Transverse colon (tissue), 4 donors: ENCODE data around the gene SFR1. TPM values are rescaled to one million over a fixed set of nuclear protein-coding genes. Genes with fewer than 3 reads are reported as not detected.

Experiments
- DNase-seq: peaks from one replicate; pipeline ENCODE4 v3.0.0-alpha.2; 2019
- H3K27ac ChIP-seq, 4 donors: fragments of 200-600 bp; sonication (generic); 2 replicates each; pipeline ENCODE4 v1.5.1; 2016 to 2018; ENCODE audit warnings: inconsistent platforms in 4 of 4
- H3K27me3 ChIP-seq: fragments of 200-600 bp; sonication (generic); 2 replicates; pipeline ENCODE4 v1.5.1; 2017; ENCODE audit warnings: inconsistent platforms
- H3K36me3 ChIP-seq, 4 donors: fragments of 200-600 bp; sonication (generic); 2 replicates each; pipeline ENCODE4 v1.5.1; 2017 to 2019; ENCODE audit warnings: inconsistent platforms in 4 of 4
- H3K4me1 ChIP-seq, 4 donors: fragments of 200-600 bp; sonication (generic); 2 replicates each; pipeline ENCODE4 v1.5.1; 2017 to 2020; ENCODE audit warnings: inconsistent platforms in 4 of 4
- H3K4me3 ChIP-seq, 4 donors: fragments of 200-600 bp; sonication (generic); 1 replicate in 1 of 4; 2 replicates in 3 of 4; pipeline versions ENCODE4 v1.5.1 to v1.6.1; 2017 to 2019; ENCODE audit warnings: inconsistent platforms in 4 of 4
- H3K9me3 ChIP-seq, 2 donors: fragments of 200-600 bp; sonication (generic); 2 replicates each; pipeline ENCODE4 v1.5.1; 2017 to 2019; ENCODE audit warnings: inconsistent platforms in 2 of 2
- EP300 ChIP-seq: sonication (generic); formaldehyde crosslinking; IDR thresholded peaks from one replicate; pipeline ENCODE4 v1.6.1; 2017; ENCODE audit warnings: antibody characterized with exemption, low read depth
- POLR2A ChIP-seq: fragments of 450-650 bp; IDR thresholded peaks from one replicate; pipeline ENCODE4 v1.6.1; 2016; ENCODE audit warnings: antibody characterized with exemption, mild to moderate bottlenecking, moderate library complexity
- POLR2AphosphoS5 ChIP-seq, 3 donors: sonication (generic); formaldehyde crosslinking; IDR thresholded peaks; one replicate each; pipeline ENCODE4 v1.6.1; 2016; ENCODE audit warnings: antibody characterized with exemption in 3 of 3
- WGBS, 2 donors: methylation state at CpG; one replicate each; pipeline ENCODE4 v1.1.5; 2018; ENCODE audit warnings: low coverage in 1 of 2; 5-methylcytosine and 5-hydroxymethylcytosine counted together
- in situ Hi-C, 4 donors: fragments of 200-750 bp; cut with MboI; loops; one replicate each; pipeline versions ENCODE4 v1.15.0 to v1.15.1; 2017; ENCODE audit warnings: low sequenced_read_pairs in 3 of 4, low pct_ligation_motif_present in 1 of 4, low pct_unique_long_range_greater_than_20kb in 1 of 4
- intact Hi-C: fragments of 100-400 bp; cut with DNase I; formaldehyde crosslinking; loops from one replicate; pipeline ENCODE4 v1.15.1; 2023; ENCODE audit warnings: low total_unique reads
- total RNA-seq, 4 donors: library from RNA; depleted of rRNA; stranded (reverse); fragments of >200 nt; gene quantifications; one replicate each; pipeline ENCODE4 v1.1.0, GENCODE V29; 2016
- TF ChIP-seq, protein P1 (sequence below), 5 experiments: fragments of 200-600 bp in 3 of 5; fragments of 450-650 bp in 2 of 5; sonication (generic) in 3 of 5; IDR thresholded peaks; 1 replicate in 2 of 5; 2 replicates in 3 of 5; pipeline ENCODE4 v1.5.1; 2016 to 2017; ENCODE audit warnings: antibody characterized with exemption in 5 of 5, inconsistent platforms in 3 of 5, mild to moderate bottlenecking in 2 of 5, moderate library complexity in 1 of 5

SFR1 gene
- total RNA-seq, 4 donors from 2014 or later, result 4.0 TPM; not detected in 1

- 76 to 96% methylated on average over 4 of the region's 4 CpGs for WGBS, 2 donors
- no peaks in the 10 kb centered on the region for H3K27me3 ChIP-seq
- H3K36me3 ChIP-seq, result no peaks in the 10 kb centered on the region
- peak overlapping the region in 1 of 4 donors; percentile 39 for H3K27ac ChIP-seq
- H3K4me1 ChIP-seq, result peaks cover 6 to 27% (median 11%) of the 10 kb centered on the region in 4 donors
- no peak for DNase-seq
- in situ Hi-C loops, result no loop called here
- TF ChIP-seq POLR2A, result no peak
- no peak for TF ChIP-seq EP300
- TF ChIP-seq POLR2AphosphoS5 (IDR thresholded peaks at IDR 0.05), result no peak
- TF ChIP-seq, protein P1, sequence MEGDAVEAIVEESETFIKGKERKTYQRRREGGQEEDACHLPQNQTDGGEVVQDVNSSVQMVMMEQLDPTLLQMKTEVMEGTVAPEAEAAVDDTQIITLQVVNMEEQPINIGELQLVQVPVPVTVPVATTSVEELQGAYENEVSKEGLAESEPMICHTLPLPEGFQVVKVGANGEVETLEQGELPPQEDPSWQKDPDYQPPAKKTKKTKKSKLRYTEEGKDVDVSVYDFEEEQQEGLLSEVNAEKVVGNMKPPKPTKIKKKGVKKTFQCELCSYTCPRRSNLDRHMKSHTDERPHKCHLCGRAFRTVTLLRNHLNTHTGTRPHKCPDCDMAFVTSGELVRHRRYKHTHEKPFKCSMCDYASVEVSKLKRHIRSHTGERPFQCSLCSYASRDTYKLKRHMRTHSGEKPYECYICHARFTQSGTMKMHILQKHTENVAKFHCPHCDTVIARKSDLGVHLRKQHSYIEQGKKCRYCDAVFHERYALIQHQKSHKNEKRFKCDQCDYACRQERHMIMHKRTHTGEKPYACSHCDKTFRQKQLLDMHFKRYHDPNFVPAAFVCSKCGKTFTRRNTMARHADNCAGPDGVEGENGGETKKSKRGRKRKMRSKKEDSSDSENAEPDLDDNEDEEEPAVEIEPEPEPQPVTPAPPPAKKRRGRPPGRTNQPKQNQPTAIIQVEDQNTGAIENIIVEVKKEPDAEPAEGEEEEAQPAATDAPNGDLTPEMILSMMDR (IDR thresholded peaks at IDR 0.05), result no peak
- intact Hi-C loops, result loop anchor here (10.0 kb wide), 1 partner anchor 233 kb away; no protein-coding TSS in a partner anchor
- no peak overlapping the region for H3K4me3 ChIP-seq
- no peaks in the 10 kb centered on the region for H3K9me3 ChIP-seq
Measured at GRCh38 chr10:104117839-104118323, 4.1 kb upstream of the SFR1 start.

DNA sequence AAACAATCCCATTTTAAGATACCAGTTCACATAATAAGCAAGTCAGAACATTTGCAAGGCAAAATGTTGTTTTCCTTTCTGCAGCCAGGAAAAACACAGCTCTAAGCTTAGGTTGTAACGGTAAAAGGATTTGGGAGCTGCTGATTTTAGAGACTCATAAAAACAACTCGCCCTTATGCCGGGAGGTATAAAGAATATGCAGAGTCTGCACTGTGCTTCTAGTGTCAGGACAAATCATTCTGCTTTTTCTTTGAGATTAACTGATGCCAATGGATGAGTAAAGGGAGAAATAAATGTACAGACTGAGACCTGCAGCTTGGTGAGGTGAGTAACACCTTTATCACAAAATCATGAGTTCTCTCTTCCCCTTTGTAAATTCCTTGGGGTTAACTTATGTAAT is 2.0 kb upstream of the SFR1 start:
- H3K36me3 ChIP-seq, result no peaks in the 10 kb centered on the region
- 71 to 72% methylated on average over 2 to 3 of the region's 3 CpGs for WGBS, 2 donors
- DNase-seq, result no peak
- no peak for TF ChIP-seq POLR2AphosphoS5 (IDR thresholded peaks at IDR 0.05)
- TF ChIP-seq, protein P1 (IDR thresholded peaks at IDR 0.05), result no peak
- TF ChIP-seq POLR2A, result no peak
- no peak for TF ChIP-seq EP300
- intact Hi-C loops, result loop anchor here (10.0 kb wide), 1 partner anchor 235 kb away; no protein-coding TSS in a partner anchor
- in situ Hi-C loops, result loop anchor here in 2 of 4 donors (10.0 kb wide), 2 partner anchors 205 to 225 kb away; partner anchors contain the start of gene STN1 (in 1 of the 2)
- H3K27me3 ChIP-seq, result no peaks in the 10 kb centered on the region
- H3K4me3 ChIP-seq, result no peak overlapping the region
- no peaks in the 10 kb centered on the region for H3K9me3 ChIP-seq
- H3K27ac ChIP-seq, result peak overlapping the region in 3 of 4 donors; percentile 98 to 100 (median 99)
- peaks cover 7 to 34% (median 11%) of the 10 kb centered on the region in 4 donors for H3K4me1 ChIP-seq

GRCh38 chr10:104120512-104120902 is 1.5 kb upstream of the SFR1 start:
- H3K9me3 ChIP-seq, result no peaks in the 10 kb centered on the region
- no peak for TF ChIP-seq POLR2AphosphoS5 (IDR thresholded peaks at IDR 0.05)
- TF ChIP-seq, protein P1 (IDR thresholded peaks at IDR 0.05), result no peak
- no peak for TF ChIP-seq POLR2A
- no peak for TF ChIP-seq EP300
- H3K27me3 ChIP-seq, result no peaks in the 10 kb centered on the region
- H3K27ac ChIP-seq, result peak overlapping the region; percentile 98 to 100 (median 98)
- no peaks in the 10 kb centered on the region for H3K36me3 ChIP-seq
- intact Hi-C loops (no loop called here), in situ Hi-C loops (loop anchor here in 2 of 4 donors (10.0 kb wide), 2 partner anchors 206 to 226 kb away; partner anchors contain the start of gene STN1 (in 1 of the 2))
- peaks cover 7 to 34% (median 11%) of the 10 kb centered on the region in 4 donors for H3K4me1 ChIP-seq
- H3K4me3 ChIP-seq, result peak overlapping the region in 3 of 4 donors; percentile 47 to 74 (median 49)
- 27% methylated on average over 2 of the region's 2 CpGs; no CpG with 5 or more reads in 1 of the 2 donors for WGBS, 2 donors
- DNase-seq, result no peak

- no peaks in the 10 kb centered on the region for H3K36me3 ChIP-seq
- peak overlapping the region; percentile 47 to 74 (median 52) for H3K4me3 ChIP-seq
- 0 to 2% methylated on average over 10 to 28 of the region's 28 CpGs for WGBS, 2 donors
Measured at GRCh38 chr10:104120903-104121484, 977 bp upstream of the SFR1 start.

More at GRCh38 chr10:104120903-104121484, 977 bp upstream of the SFR1 start:
- intact Hi-C loops (no loop called here), in situ Hi-C loops (loop anchor here in 2 of 4 donors (10.0 kb wide), 2 partner anchors 206 to 226 kb away; partner anchors contain the start of gene STN1 (in 1 of the 2))
- TF ChIP-seq EP300, result no peak
- TF ChIP-seq, protein P1 (IDR thresholded peaks at IDR 0.05), result no peak
- TF ChIP-seq POLR2A, result no peak
- TF ChIP-seq POLR2AphosphoS5 (IDR thresholded peaks at IDR 0.05), result peak; percentile 34 to 70 (median 51)
- H3K4me1 ChIP-seq, result peaks cover 7 to 34% (median 11%) of the 10 kb centered on the region in 4 donors
- no peaks in the 10 kb centered on the region for H3K9me3 ChIP-seq
- peak; percentile 93 for DNase-seq
- H3K27ac ChIP-seq, result peak overlapping the region; percentile 98 to 100 (median 98)
- H3K27me3 ChIP-seq, result no peaks in the 10 kb centered on the region
